K562 (cell line): ENCODE measurements around the gene PRTFDC1. TPM values are rescaled to one million over a fixed set of nuclear protein-coding genes. Genes with fewer than 3 reads are reported as not detected.

Source experiments
- CBFA2T2 ChIP-seq: fragments of 450-650 bp; conservative IDR thresholded peaks from 2 replicates; pipeline ENCODE4 v1.6.1; 2017; ENCODE audit warnings: mild to moderate bottlenecking
- CREM ChIP-seq: IDR thresholded peaks from 2 replicates; pipeline ENCODE4 v1.6.1; 2014; ENCODE audit warnings: antibody characterized with exemption, low read depth
- HDGF ChIP-seq: fragments of 450-650 bp; IDR thresholded peaks from 2 replicates; pipeline ENCODE4 v1.6.1; 2016
- MLLT1 ChIP-seq, 2 experiments: fragments of 450-650 bp; IDR thresholded peaks; 2 replicates each; pipeline ENCODE4 v1.6.1; 2016
- NELFE ChIP-seq: IDR thresholded peaks from 2 replicates; pipeline ENCODE4 v1.6.1; 2011; ENCODE audit warnings: mild to moderate bottlenecking; ENCODE audit not compliant: insufficient read depth, insufficient read length
- NFATC3 ChIP-seq: fragments of 450-650 bp; IDR thresholded peaks from 2 replicates; pipeline ENCODE4 v1.6.1; 2017; ENCODE audit warnings: mild to moderate bottlenecking
- RBM17 ChIP-seq: fragments of 200-400 bp; formaldehyde crosslinking; IDR thresholded peaks from 2 replicates; pipeline ENCODE4 v1.6.1; 2017; ENCODE audit warnings: low read depth, mild to moderate bottlenecking, low read length, borderline replicate concordance
- RCOR1 ChIP-seq, 2 experiments: IDR thresholded peaks; 2 replicates each; pipeline ENCODE4 v1.6.1; 2012; ENCODE audit warnings: low read depth in 2 of 2, low read length in 2 of 2, borderline replicate concordance in 1 of 2, improper control_type of control experiment in 1 of 2
- SP1 ChIP-seq: sonication (generic); formaldehyde crosslinking; IDR thresholded peaks from 2 replicates; pipeline ENCODE4 v1.8.1; 2022; ENCODE audit warnings: mild to moderate bottlenecking, missing genetic modification reagents
- STAT5A ChIP-seq: IDR thresholded peaks from 2 replicates; pipeline ENCODE4 v1.6.1; 2012; ENCODE audit warnings: low read length, inconsistent platforms, borderline replicate concordance
- TCF3 ChIP-seq: sonication (generic); formaldehyde crosslinking; IDR thresholded peaks from 2 replicates; pipeline ENCODE4 v1.4.0; 2020; ENCODE audit warnings: mild to moderate bottlenecking, missing genetic modification reagents
- XRCC3 ChIP-seq: fragments of 450-650 bp; IDR thresholded peaks from 2 replicates; pipeline ENCODE4 v1.6.1; 2017; ENCODE audit warnings: mild to moderate bottlenecking, moderate library complexity
- YY1 ChIP-seq, 3 experiments: IDR thresholded peaks; 2 replicates each; pipeline ENCODE4 v1.6.1; 2011; ENCODE audit warnings: low read length in 2 of 3, mild to moderate bottlenecking in 2 of 3, moderate library complexity in 2 of 3, borderline replicate concordance in 1 of 3, control low read depth in 1 of 3, low read depth in 1 of 3; ENCODE audit not compliant: insufficient read depth in 3 of 3, insufficient replicate concordance in 2 of 3, control insufficient read depth in 1 of 3, insufficient read length in 1 of 3; ENCODE audit errors: extremely low read depth in 1 of 3
- ZEB2 ChIP-seq: fragments of 450-650 bp; IDR thresholded peaks from 2 replicates; pipeline ENCODE4 v1.6.1; 2016
- ZNF436 ChIP-seq: fragments of 250-450, 450-650 bp; sonication (Bioruptor Pico); formaldehyde crosslinking; IDR thresholded peaks from 2 replicates; pipeline ENCODE4 v1.7.0; 2020; ENCODE audit warnings: mild to moderate bottlenecking
- ZNF644 ChIP-seq: fragments of 200-800 bp; sonication (Bioruptor generic); IDR thresholded peaks from 2 replicates; pipeline ENCODE4 v1.6.1; 2016; ENCODE audit warnings: low read depth, missing genetic modification characterization, missing compliant biosample characterization
- polyA plus RNA-seq, 8 experiments: library from polyadenylated mRNA; depleted of rRNA in 4 of 8; stranded (reverse) in 5 of 8; unstranded in 3 of 8; fragments of >200 nt; fragmentation: Nextera tagmentation in 2 of 8; fragmentation: Illumina TruSeq in 1 of 8; extraction: Ambion mirVana in 2 of 8; extraction: Trizol in 1 of 8; gene quantifications; 2 replicates each; pipeline versions ENCODE4 v1.2.1 to v1.2.3, GENCODE V29; 2011 to 2014; ENCODE audit warnings: inconsistent platforms in 1 of 8, missing spikeins in 1 of 8
- total RNA-seq, 7 experiments: library from RNA; depleted of rRNA in 6 of 7; stranded (reverse); fragments of >200 nt in 6 of 7; fragmentation: Illumina TruSeq in 2 of 7; extraction: Trizol in 2 of 7; gene quantifications; 2 replicates each; pipeline versions ENCODE4 v1.2.1 to v1.2.3, GENCODE V29; 2011 to 2021; ENCODE audit warnings: low replicate concordance in 1 of 7

Gene PRTFDC1
- total and polyA plus RNA-seq, 9 of the 15 experiments (the other 6 are each of a cell fraction or from before 2014, with no cell fraction given), result 7.0 to 27.6 (median 10.0) TPM

DNA sequence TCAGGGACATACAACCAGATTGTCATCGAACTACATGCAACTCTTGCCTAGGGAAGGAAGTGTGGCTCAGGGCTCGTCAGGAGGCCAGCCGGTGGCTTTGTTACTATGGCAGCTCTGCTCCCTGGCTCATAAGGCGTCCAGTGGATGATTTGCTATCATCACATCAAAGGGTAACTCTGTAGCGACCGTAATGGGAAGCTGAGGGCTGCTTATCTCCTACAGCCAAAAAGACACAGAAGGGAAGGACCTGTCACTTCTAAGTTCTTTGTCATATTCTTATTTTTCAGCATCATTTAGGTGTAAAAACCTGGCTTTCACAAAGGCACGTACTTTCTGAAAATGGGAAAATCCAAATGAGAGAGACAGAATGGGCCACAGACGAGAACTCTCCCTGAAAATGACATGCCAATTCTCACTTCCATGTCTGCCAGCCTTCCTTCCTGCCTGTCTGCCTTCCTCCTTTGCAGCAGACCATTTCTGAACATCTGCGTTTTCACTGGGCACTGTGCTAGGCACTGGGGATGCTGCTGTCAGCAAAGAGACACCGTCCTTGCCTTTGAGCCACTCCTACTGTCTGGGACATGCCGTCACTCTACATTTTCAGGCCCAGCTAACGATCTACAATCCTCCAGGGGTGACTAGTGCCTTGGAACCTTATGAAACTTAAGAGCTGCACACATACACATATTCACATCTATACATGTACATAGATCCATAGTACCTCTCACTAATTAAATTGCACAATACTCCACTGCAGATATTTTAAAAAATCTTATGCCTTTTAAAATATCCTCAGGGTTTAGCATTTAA lies 36.6 kb upstream of the PRTFDC1 start (continued):
- TF ChIP-seq RBM17 (no peak), NELFE (no peak), MLLT1 (IDR thresholded peaks at IDR 0.05) (peak in 1 of 2 experiments; percentile 72; a peak in 1 of 4 replicates), CREM (0 out of 2 replicates have a peak, but pooled peaks have one; percentile 9), YY1 (IDR thresholded peaks at IDR 0.05; ENCODE audit: borderline replicate concordance in 1 of 3, control insufficient read depth in 1 of 3, extremely low read depth in 1 of 3, insufficient read depth in 3 of 3, insufficient read length in 1 of 3, insufficient replicate concordance in 2 of 3, low read depth in 1 of 3, low read length in 2 of 3) (peak in 1 of 3 experiments; percentile 9), ZNF436 (CRISPR knock-in tag) (no peak), HDGF (peak; percentile 18; the same call in 1 of the 2 replicates), ZNF644 (tag) (no peak), SP1 (CRISPR knock-in tag) (no peak), CBFA2T2 (peak; percentile 59; the same call in 1 of the 2 replicates), STAT5A (peak; percentile 46; the same call in 1 of the 2 replicates), TCF3 (CRISPR knock-in tag) (peak; percentile 70), RCOR1 (IDR thresholded peaks at IDR 0.05; ENCODE audit: borderline replicate concordance in 1 of 2, low read depth in 2 of 2, low read length in 2 of 2) (peak in 1 of 2 experiments; percentile 85; a peak in 2 of 4 replicates), ZEB2 (0 out of 2 replicates have a peak, but pooled peaks have one; percentile 51), NFATC3 (no peak), XRCC3 (no peak)
